Mesenchymal stem cell (in vitro differentiated cells and primary cell): ENCODE results near the gene EEF1AKMT1.
A peak's percentile ranks its signal among the peaks of the same experiment; 100 is the strongest.
"Not testable (repeated sequence)": the region's sequence is repeated elsewhere in the genome, so short reads cannot be mapped to it uniquely, and the experiment has no call there.

Experiments used
- DNase-seq: peaks from one replicate; pipeline ENCODE4 v3.0.0-alpha.2; 2013
- H2AFZ ChIP-seq: one replicate; pipeline ENCODE4 v1.6.1; 2013; ENCODE audit warnings: low read depth, mild to moderate bottlenecking, control low read depth, inconsistent platforms, low read length, moderate library complexity
- H2AK5ac ChIP-seq: 2 replicates; pipeline ENCODE4 v1.6.1; 2013; ENCODE audit warnings: low read length, moderate library complexity, mild to moderate bottlenecking, inconsistent platforms; ENCODE audit not compliant: severe bottlenecking
- H2BK120ac ChIP-seq: one replicate; pipeline ENCODE4 v1.6.1; 2013; ENCODE audit warnings: low read depth, mild to moderate bottlenecking, inconsistent platforms, low read length, moderate library complexity
- H2BK12ac ChIP-seq, 2 experiments: one replicate each; pipeline ENCODE4 v1.6.1; 2013; ENCODE audit warnings: inconsistent platforms in 2 of 2, low read length in 2 of 2, mild to moderate bottlenecking in 2 of 2, moderate library complexity in 2 of 2, control low read depth in 1 of 2
- H2BK15ac ChIP-seq: one replicate; pipeline ENCODE4 v1.6.1; 2013; ENCODE audit warnings: mild to moderate bottlenecking, low read depth, inconsistent platforms; ENCODE audit not compliant: poor library complexity, severe bottlenecking
- H2BK5ac ChIP-seq: 2 replicates; pipeline ENCODE4 v1.6.1; 2013; ENCODE audit warnings: low read depth, mild to moderate bottlenecking, low read length, control low read depth, inconsistent platforms; ENCODE audit not compliant: poor library complexity, severe bottlenecking
- H3K14ac ChIP-seq, 2 experiments: one replicate each; pipeline ENCODE4 v1.6.1; 2013; ENCODE audit warnings: inconsistent platforms in 2 of 2, low read length in 2 of 2, control low read depth in 1 of 2, mild to moderate bottlenecking in 1 of 2, moderate library complexity in 1 of 2
- H3K18ac ChIP-seq, 2 experiments: one replicate each; pipeline ENCODE4 v1.6.1; 2013; ENCODE audit warnings: inconsistent platforms in 2 of 2, low read length in 2 of 2, control low read depth in 1 of 2, low read depth in 1 of 2, mild to moderate bottlenecking in 1 of 2
- H3K23ac ChIP-seq, 2 experiments: one replicate each; pipeline ENCODE4 v1.6.1; 2013; ENCODE audit warnings: inconsistent platforms in 2 of 2, low read length in 2 of 2, mild to moderate bottlenecking in 2 of 2, moderate library complexity in 2 of 2, control low read depth in 1 of 2
- H3K27ac ChIP-seq: 2 replicates; pipeline ENCODE4 v1.5.1; 2013; ENCODE audit warnings: mild to moderate bottlenecking, moderate library complexity, low read length, control low read depth, inconsistent platforms; ENCODE audit not compliant: poor library complexity, severe bottlenecking
- H3K27me3 ChIP-seq, 2 experiments: 2 replicates each; pipeline versions ENCODE4 v1.6.1 to v1.7.0; 2013; ENCODE audit warnings: low read length in 2 of 2, mild to moderate bottlenecking in 2 of 2, moderate library complexity in 2 of 2, control low read depth in 1 of 2, inconsistent platforms in 1 of 2; ENCODE audit not compliant: control insufficient read depth in 1 of 2, insufficient read depth in 1 of 2
- H3K36me3 ChIP-seq, 2 experiments: 2 replicates each; pipeline versions ENCODE4 v1.6.1 to v1.7.0; 2013; ENCODE audit warnings: low read length in 2 of 2, control low read depth in 1 of 2, inconsistent platforms in 1 of 2, low read depth in 1 of 2, mild to moderate bottlenecking in 1 of 2; ENCODE audit not compliant: insufficient read depth in 2 of 2, control insufficient read depth in 1 of 2
- H3K4ac ChIP-seq, 2 experiments: one replicate each; pipeline ENCODE4 v1.6.1; 2013; ENCODE audit warnings: inconsistent platforms in 2 of 2, low read length in 2 of 2, mild to moderate bottlenecking in 2 of 2, moderate library complexity in 2 of 2, control low read depth in 1 of 2, low read depth in 1 of 2
- H3K4me1 ChIP-seq: 2 replicates; pipeline ENCODE4 v1.6.1; 2013; ENCODE audit warnings: low read depth, low read length, control low read depth; ENCODE audit not compliant: control insufficient read depth, insufficient read depth
- H3K4me2 ChIP-seq: 2 replicates; pipeline ENCODE4 v1.6.1; 2013; ENCODE audit warnings: low read length, mild to moderate bottlenecking, inconsistent platforms; ENCODE audit not compliant: poor library complexity, severe bottlenecking
- H3K4me3 ChIP-seq, 2 experiments: 2 replicates each; pipeline versions ENCODE4 v1.5.1 to v1.7.0; 2013; ENCODE audit warnings: low read length in 2 of 2, mild to moderate bottlenecking in 2 of 2, control low read depth in 1 of 2, low read depth in 1 of 2; ENCODE audit not compliant: insufficient read depth in 1 of 2
- H3K79me1 ChIP-seq: replicated peaks from 2 replicates; pipeline ENCODE4 v1.6.1; 2013; ENCODE audit warnings: mild to moderate bottlenecking, control low read depth, low read length, inconsistent platforms; ENCODE audit not compliant: poor library complexity, severe bottlenecking
- H3K9ac ChIP-seq: 2 replicates; pipeline ENCODE4 v1.7.0; 2013; ENCODE audit warnings: mild to moderate bottlenecking, low read length, moderate library complexity
- H3K9me3 ChIP-seq: 2 replicates; pipeline ENCODE4 v1.7.0; 2013; ENCODE audit warnings: mild to moderate bottlenecking, low read length; ENCODE audit not compliant: control insufficient read depth
- H4K8ac ChIP-seq: one replicate; pipeline ENCODE4 v1.6.1; 2013; ENCODE audit warnings: inconsistent platforms, mild to moderate bottlenecking, low read length, moderate library complexity
- H4K91ac ChIP-seq: one replicate; pipeline ENCODE4 v1.6.1; 2013; ENCODE audit warnings: mild to moderate bottlenecking, low read length, inconsistent platforms
- WGBS: methylation state at CpG from one replicate; pipeline ENCODE4 v1.1.7; 2013; ENCODE audit warnings: mixed read lengths; 5-methylcytosine and 5-hydroxymethylcytosine counted together

The EEF1AKMT1 gene

GRCh38 chr13:20760872-20761271 is 12.9 kb downstream of the EEF1AKMT1 start:
- H3K27me3 ChIP-seq = no peaks in the 10 kb centered on the region
- peaks cover 3 to 12% of the 10 kb centered on the region in 2 experiments for H3K36me3 ChIP-seq
- H2BK5ac ChIP-seq = no peak overlapping the region
- no peak overlapping the region for H2AFZ ChIP-seq
- no peak overlapping the region for H2AK5ac ChIP-seq
- H3K9me3 ChIP-seq = peaks cover 17% of the 10 kb centered on the region
- DNase-seq = no peak
- H3K23ac ChIP-seq = no peak overlapping the region
- no peak overlapping the region for H3K14ac ChIP-seq
- H2BK120ac ChIP-seq = no peak overlapping the region
- no peak overlapping the region for H2BK15ac ChIP-seq
- H3K4ac ChIP-seq = no peak overlapping the region
- 100% methylated on average over 1 of the region's 3 CpGs for WGBS
- H4K8ac ChIP-seq = no peak overlapping the region
- H3K27ac ChIP-seq = no peak overlapping the region
- H3K4me3 ChIP-seq = no peak overlapping the region
- no peaks in the 10 kb centered on the region for H3K79me1 ChIP-seq
- H3K4me1 ChIP-seq = no peaks in the 10 kb centered on the region
- H4K91ac ChIP-seq = no peak overlapping the region
- no peak overlapping the region for H3K9ac ChIP-seq
- no peak overlapping the region for H2BK12ac ChIP-seq
- H3K4me2 ChIP-seq = no peak overlapping the region
- H3K18ac ChIP-seq = no peak overlapping the region

GRCh38 chr13:20754009-20754408 is 19.8 kb downstream of the EEF1AKMT1 start:
- Histone ChIP-seq H3K23ac (no peak overlapping the region), H3K18ac (no peak overlapping the region), H3K4me2 (no peak overlapping the region), H2AFZ (no peak overlapping the region), H4K91ac (no peak overlapping the region), H3K4me1 (no peaks in the 10 kb centered on the region), H3K27me3 (no peaks in the 10 kb centered on the region), H3K4ac (no peak overlapping the region), H3K4me3 (peak overlapping the region in 1 of 2 experiments; percentile 30), H2BK5ac (no peak overlapping the region), H2BK12ac (no peak overlapping the region), H3K9ac (no peak overlapping the region), H2AK5ac (no peak overlapping the region), H3K14ac (no peak overlapping the region), H2BK15ac (no peak overlapping the region), H3K79me1 (no peaks in the 10 kb centered on the region), H2BK120ac (no peak overlapping the region), H3K27ac (no peak overlapping the region), H4K8ac (no peak overlapping the region), H3K9me3 (peaks cover 68% of the 10 kb centered on the region), H3K36me3 (peaks cover 10 to 15% of the 10 kb centered on the region in 2 experiments)
- no peak for DNase-seq

GRCh38 chr13:20749377-20749776 is 24.4 kb downstream of the EEF1AKMT1 start:
- Histone ChIP-seq H3K79me1 (no peaks in the 10 kb centered on the region), H4K8ac (no peak overlapping the region), H3K36me3 (peaks cover 0 to 6% of the 10 kb centered on the region in 2 experiments), H3K9me3 (peaks cover 47% of the 10 kb centered on the region), H3K9ac (no peak overlapping the region), H3K4me3 (peak overlapping the region in 1 of 2 experiments; percentile 43), H2AK5ac (no peak overlapping the region), H2BK120ac (no peak overlapping the region), H2BK5ac (no peak overlapping the region), H2AFZ (no peak overlapping the region), H3K27me3 (no peaks in the 10 kb centered on the region), H3K14ac (no peak overlapping the region), H3K4me1 (no peaks in the 10 kb centered on the region), H3K23ac (no peak overlapping the region), H2BK12ac (no peak overlapping the region), H3K27ac (no peak overlapping the region), H4K91ac (no peak overlapping the region), H3K4ac (no peak overlapping the region), H3K18ac (no peak overlapping the region), H2BK15ac (no peak overlapping the region), H3K4me2 (no peak overlapping the region)
- no peak for DNase-seq
- 79% methylated on average over 1 of the region's 1 CpG for WGBS

GRCh38 chr13:20743830-20744404 is 29.8 kb downstream of the EEF1AKMT1 start:
- H2BK5ac ChIP-seq, H3K36me3 ChIP-seq, H3K4ac ChIP-seq, H3K9ac ChIP-seq, H2BK15ac ChIP-seq, H3K23ac ChIP-seq, H3K18ac ChIP-seq, DNase-seq, H3K14ac ChIP-seq, H4K91ac ChIP-seq, H3K27me3 ChIP-seq, H2AK5ac ChIP-seq, H3K79me1 ChIP-seq, H3K4me3 ChIP-seq, H2AFZ ChIP-seq, H3K4me2 ChIP-seq, H2BK120ac ChIP-seq, H4K8ac ChIP-seq, H3K4me1 ChIP-seq, H3K27ac ChIP-seq, H2BK12ac ChIP-seq, H3K9me3 ChIP-seq: not testable (repeated sequence)
- WGBS = 88% methylated on average over 2 of the region's 4 CpGs
